Uterus (tissue), 2 donors: ENCODE measurements around the gene TSPAN4.

Experiments used
- POLR2A ChIP-seq, 2 donors: fragments of 450-650 bp; IDR thresholded peaks; one replicate each; pipeline ENCODE4 v1.6.1; 2016; ENCODE audit warnings: antibody characterized with exemption in 2 of 2, mild to moderate bottlenecking in 1 of 2, moderate library complexity in 1 of 2
- TF ChIP-seq, protein P1 (sequence below), 4 experiments: fragments of 200-600 bp in 2 of 4; fragments of 450-650 bp in 2 of 4; sonication (generic) in 2 of 4; IDR thresholded peaks; one replicate each; pipeline ENCODE4 v1.5.1; 2016 to 2019; ENCODE audit warnings: antibody characterized with exemption in 4 of 4, mild to moderate bottlenecking in 2 of 4, moderate library complexity in 1 of 4

DNA sequence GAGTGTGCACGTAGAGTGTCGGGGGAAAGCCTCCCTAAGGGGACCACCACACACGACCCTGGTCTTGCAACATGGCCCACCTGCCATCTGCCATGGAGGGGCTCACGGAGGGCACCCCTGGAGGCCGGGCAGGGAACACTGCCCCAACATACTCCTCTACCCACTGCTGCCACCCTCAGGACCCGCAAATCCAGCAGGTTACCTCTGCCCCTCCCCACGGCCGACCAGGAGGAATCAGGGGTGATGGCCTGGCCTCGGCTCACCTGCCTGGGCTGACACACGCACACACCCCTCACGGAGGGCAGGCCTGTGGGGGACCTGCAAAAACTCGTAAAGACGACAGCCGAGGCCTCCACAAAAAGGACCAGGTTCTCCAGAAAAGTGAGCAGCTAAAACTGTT, 37.8 kb downstream of the TSPAN4 start:
- TF ChIP-seq, protein P1, sequence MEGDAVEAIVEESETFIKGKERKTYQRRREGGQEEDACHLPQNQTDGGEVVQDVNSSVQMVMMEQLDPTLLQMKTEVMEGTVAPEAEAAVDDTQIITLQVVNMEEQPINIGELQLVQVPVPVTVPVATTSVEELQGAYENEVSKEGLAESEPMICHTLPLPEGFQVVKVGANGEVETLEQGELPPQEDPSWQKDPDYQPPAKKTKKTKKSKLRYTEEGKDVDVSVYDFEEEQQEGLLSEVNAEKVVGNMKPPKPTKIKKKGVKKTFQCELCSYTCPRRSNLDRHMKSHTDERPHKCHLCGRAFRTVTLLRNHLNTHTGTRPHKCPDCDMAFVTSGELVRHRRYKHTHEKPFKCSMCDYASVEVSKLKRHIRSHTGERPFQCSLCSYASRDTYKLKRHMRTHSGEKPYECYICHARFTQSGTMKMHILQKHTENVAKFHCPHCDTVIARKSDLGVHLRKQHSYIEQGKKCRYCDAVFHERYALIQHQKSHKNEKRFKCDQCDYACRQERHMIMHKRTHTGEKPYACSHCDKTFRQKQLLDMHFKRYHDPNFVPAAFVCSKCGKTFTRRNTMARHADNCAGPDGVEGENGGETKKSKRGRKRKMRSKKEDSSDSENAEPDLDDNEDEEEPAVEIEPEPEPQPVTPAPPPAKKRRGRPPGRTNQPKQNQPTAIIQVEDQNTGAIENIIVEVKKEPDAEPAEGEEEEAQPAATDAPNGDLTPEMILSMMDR (IDR thresholded peaks at IDR 0.05), result no peak
- TF ChIP-seq POLR2A (IDR thresholded peaks at IDR 0.05), result no peak
